D721Med (cell line): ENCODE results near the gene HMX3.
"Not testable (repeated sequence)": the region's sequence is repeated elsewhere in the genome, so short reads cannot be mapped to it uniquely, and the experiment has no call there.

Source experiments
- DNase-seq: peaks from one replicate; pipeline ENCODE4 v3.0.0; 2011; ENCODE audit warnings: low spot score; ENCODE audit not compliant: insufficient read length
- FAIRE-seq: peaks from 2 replicates; lab custom pipeline; 2011; peaks lifted over from hg19 to GRCh38; lab: Jason Lieb, UNC
- CTCF ChIP-seq: IDR thresholded peaks from 2 replicates; pipeline ENCODE4 v1.5.1; 2012; ENCODE audit warnings: mild to moderate bottlenecking, control low read depth; ENCODE audit not compliant: insufficient read depth; ENCODE audit errors: missing control alignments

Gene HMX3

DNA sequence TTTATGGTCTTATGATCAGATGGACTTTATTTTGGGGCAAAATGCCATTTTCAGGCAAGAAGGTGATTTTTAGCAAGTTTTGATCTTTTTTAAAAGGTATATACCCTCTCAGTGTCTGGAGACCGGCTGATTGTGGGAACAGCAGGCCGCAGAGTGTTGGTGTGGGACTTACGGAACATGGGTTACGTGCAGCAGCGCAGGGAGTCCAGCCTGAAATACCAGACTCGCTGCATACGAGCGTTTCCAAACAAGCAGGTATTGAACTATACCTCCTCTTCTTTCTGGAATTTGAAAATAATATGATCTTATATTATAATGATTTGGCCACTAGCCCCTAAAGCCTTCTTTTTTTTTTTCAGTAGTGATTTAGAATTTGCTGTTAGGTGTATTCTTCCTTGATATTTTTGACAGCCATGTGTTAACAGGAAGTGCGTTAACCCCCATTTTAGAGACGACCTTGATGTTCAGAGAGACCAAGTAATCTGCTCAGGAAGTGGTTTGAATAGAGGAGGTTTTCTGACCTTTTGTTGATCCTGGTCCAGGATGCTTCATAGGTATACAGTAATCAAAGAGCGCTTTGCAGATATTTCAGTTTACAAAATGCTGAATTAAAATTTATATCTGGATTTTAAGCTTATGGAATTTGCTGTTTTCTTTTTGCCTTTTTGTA is 24.7 kb downstream of the HMX3 start:
- DNase-seq (no peak), FAIRE-seq (no peak)
- no peak for TF ChIP-seq CTCF

- no peak for TF ChIP-seq CTCF
- no peak for DNase-seq
- FAIRE-seq: no peak
Measured at GRCh38 chr10:123164319-123164718, 28.5 kb downstream of the HMX3 start.

DNA sequence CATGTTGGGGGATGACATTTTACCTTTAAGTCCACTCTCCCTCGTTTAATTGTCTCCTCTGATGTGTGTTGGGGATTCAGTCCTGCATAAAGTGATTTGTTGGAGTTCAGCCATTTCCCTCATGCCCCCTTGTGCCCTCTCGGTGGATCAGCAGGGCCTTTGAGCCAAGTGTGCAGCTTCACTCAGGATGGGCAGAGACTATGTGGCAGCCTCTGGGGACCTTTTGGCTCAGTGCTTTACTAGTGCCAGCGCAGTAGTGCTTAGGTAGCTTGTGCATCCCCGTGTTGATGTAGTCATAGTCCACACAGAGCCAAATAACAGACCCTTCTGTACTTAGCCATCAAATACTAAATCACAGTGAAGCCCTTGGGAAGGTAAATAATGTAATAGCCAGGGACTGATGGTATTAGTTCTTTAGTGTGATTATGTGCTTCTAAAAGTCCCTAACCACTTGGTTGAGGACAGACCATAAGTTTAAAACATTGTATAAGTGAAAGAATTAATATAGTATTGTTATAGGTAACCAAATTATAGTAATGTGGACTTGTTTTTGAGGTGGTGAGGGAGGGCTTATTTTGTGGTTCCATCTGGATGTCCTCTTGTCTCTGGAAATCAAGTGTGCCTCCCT is 29.8 kb downstream of the HMX3 start:
- no peak for DNase-seq
- FAIRE-seq: no peak
- TF ChIP-seq CTCF: no peak

GRCh38 chr10:123166618-123167017 is 30.8 kb downstream of the HMX3 start:
- DNase-seq (no peak), FAIRE-seq (no peak)
- TF ChIP-seq CTCF: no peak

GRCh38 chr10:123170961-123171360 is 35.2 kb downstream of the HMX3 start:
- FAIRE-seq: no peak
- no peak for TF ChIP-seq CTCF
- no peak for DNase-seq

DNA sequence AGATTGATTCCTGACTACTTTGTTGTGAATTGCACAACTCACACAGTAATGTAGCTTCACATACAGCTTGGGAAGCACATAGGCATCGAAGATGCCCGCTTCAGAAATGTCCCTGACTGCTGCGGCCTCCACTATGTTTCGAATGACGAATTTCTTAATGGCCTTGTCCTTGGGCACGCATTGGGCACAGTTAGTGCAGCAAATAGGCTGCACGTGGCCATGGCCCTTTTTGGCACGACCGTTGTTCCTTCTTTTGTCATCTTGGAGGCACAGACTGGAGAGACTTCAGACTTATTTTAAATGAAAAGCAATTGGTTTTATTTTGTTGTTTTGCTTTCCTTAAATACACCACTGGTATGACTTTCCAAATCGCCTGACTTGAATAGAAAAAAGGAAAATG is 35.8 kb downstream of the HMX3 start:
- not testable (repeated sequence) for FAIRE-seq, DNase-seq

DNA sequence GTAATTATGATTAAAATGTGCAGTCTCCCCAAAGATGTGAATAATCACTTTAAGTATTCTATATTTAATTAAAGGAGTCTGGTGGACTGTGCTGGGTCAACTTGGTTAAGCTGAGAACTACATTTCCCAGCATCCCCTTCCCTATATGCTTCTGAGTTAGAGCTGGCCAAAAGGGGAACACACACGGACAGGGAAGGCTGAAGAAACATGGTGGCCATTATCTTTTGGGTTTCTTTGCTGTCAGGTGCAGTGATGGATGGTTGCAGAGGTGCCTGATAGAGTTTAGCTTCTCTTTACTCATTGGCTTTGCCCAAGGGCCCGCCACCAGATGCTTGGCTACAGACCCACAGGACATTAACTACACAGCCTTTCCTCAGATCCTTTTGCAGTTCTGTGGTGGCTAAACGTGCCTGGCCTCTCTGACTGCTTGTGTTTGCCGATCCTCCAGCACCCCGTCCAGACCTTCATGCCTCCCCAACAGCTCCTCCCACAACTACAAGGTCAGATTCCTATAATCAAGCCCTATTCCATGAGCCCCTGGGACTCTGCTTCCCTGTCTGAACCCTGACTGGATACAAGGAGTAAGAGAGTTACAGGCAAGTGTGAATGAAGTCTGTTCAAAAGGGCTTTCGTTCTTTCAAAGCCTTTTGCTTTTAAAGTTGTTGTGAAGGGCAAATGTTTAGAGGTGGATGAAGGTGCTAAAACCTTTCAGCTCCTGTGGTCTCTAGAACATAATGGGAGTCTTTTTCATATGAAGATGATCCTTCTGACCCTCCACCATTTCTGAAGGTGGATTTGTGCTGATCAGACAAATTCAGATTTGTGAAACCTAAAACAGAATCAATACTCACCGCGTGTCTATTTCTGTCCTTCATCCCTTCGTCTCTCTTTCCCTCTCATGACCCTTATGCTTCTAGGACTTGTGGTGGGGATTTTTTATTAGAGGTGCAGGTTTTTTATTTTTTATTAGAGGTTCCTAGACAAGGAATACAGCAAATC is 39.9 kb downstream of the HMX3 start:
- FAIRE-seq: no peak
- DNase-seq: no peak
- TF ChIP-seq CTCF: no peak

- not testable (repeated sequence) for DNase-seq, FAIRE-seq
Measured at GRCh38 chr10:123178390-123178789, 42.6 kb downstream of the HMX3 start.
